ENCODE measurements around the gene GCC1.
"Not testable (repeated sequence)": the region's sequence is repeated elsewhere in the genome, so short reads cannot be mapped to it uniquely, and the experiment has no call there.

The GCC1 gene

GRCh38 chr7:127546313-127546712, 39.1 kb downstream of the GCC1 start:
- TF ChIP-seq CTCF (IDR thresholded peaks at IDR 0.05; ENCODE audit: control insufficient read depth, extremely low read depth, insufficient read depth), result no peak
- DNase-seq (ENCODE audit: low read depth), result no peak
- H3K4me3 ChIP-seq (ENCODE audit: low read depth, low read length), result no peak overlapping the region

GRCh38 chr7:127541548-127541947, 43.8 kb downstream of the GCC1 start:
- no peak for TF ChIP-seq CTCF (IDR thresholded peaks at IDR 0.05; ENCODE audit: control insufficient read depth, extremely low read depth, insufficient read depth)
- no peak for DNase-seq (ENCODE audit: low read depth)
- no peak overlapping the region for H3K4me3 ChIP-seq (ENCODE audit: low read depth, low read length)

- not testable (repeated sequence) for H3K4me3 ChIP-seq (ENCODE audit: low read depth, low read length)
Measured at GRCh38 chr7:127540461-127540860, 44.9 kb downstream of the GCC1 start.

GRCh38 chr7:127539116-127539515, 46.3 kb downstream of the GCC1 start:
- no peak overlapping the region for H3K4me3 ChIP-seq (ENCODE audit: low read depth, low read length)
- TF ChIP-seq CTCF (IDR thresholded peaks at IDR 0.05; ENCODE audit: control insufficient read depth, extremely low read depth, insufficient read depth), result no peak
- no peak for DNase-seq (ENCODE audit: low read depth)

More at GRCh38 chr7:127540461-127540860, 44.9 kb downstream of the GCC1 start:
- DNase-seq (ENCODE audit: low read depth), result not testable (repeated sequence)

- no peak for DNase-seq (ENCODE audit: low read depth)
- TF ChIP-seq CTCF (IDR thresholded peaks at IDR 0.05; ENCODE audit: control insufficient read depth, extremely low read depth, insufficient read depth), result no peak
- H3K4me3 ChIP-seq (ENCODE audit: low read depth, low read length), result no peak overlapping the region
Measured at GRCh38 chr7:127536741-127537140, 48.7 kb downstream of the GCC1 start.

- no peak overlapping the region for H3K4me3 ChIP-seq (ENCODE audit: low read depth, low read length)
- TF ChIP-seq CTCF (IDR thresholded peaks at IDR 0.05; ENCODE audit: control insufficient read depth, extremely low read depth, insufficient read depth), result no peak
- no peak for DNase-seq (ENCODE audit: low read depth)
Measured at GRCh38 chr7:127536394-127536691, 49.1 kb downstream of the GCC1 start.

GRCh38 chr7:127535546-127536393, 49.6 kb downstream of the GCC1 start:
- H3K4me3 ChIP-seq (ENCODE audit: low read depth, low read length), result no peak overlapping the region
- DNase-seq (ENCODE audit: low read depth), result no peak
- no peak for TF ChIP-seq CTCF (IDR thresholded peaks at IDR 0.05; ENCODE audit: control insufficient read depth, extremely low read depth, insufficient read depth)

Data from LNCaP clone FGC (cell line).